HEK293 (cell line): ENCODE results near the gene RLN3.

Experiments
- CTCF ChIA-PET: fragments of 350-600 bp; formaldehyde crosslinking; extraction: SDS; loops from one replicate; lab custom pipeline; 2021; ENCODE audit warnings: antibody characterized with exemption; lab: Yijun Ruan, JAX
- POLR2A ChIA-PET: fragments of 300-600 bp; formaldehyde crosslinking; extraction: SDS; loops from one replicate; lab custom pipeline; 2020; ENCODE audit warnings: antibody characterized with exemption, inconsistent platforms; lab: Yijun Ruan, JAX
- H3K27ac ChIP-seq: fragments of 200-500 bp; sonication (Bioruptor generic); 2 replicates; pipeline ENCODE4 v1.5.1; 2014; ENCODE audit warnings: low read depth, low read length, control low read depth, inconsistent platforms; ENCODE audit errors: extremely low read depth
- H3K36me3 ChIP-seq, 2 experiments: fragments of 200-500 bp in 1 of 2; sonication (Bioruptor generic) in 1 of 2; 1 replicate in 1 of 2; 2 replicates in 1 of 2; pipeline ENCODE4 v1.5.1; 2014 to 2017; ENCODE audit warnings: inconsistent platforms in 2 of 2, low read length in 2 of 2; ENCODE audit not compliant: control insufficient read depth in 2 of 2, insufficient read depth in 1 of 2
- H3K4me1 ChIP-seq: fragments of 200-500 bp; sonication (Bioruptor generic); 2 replicates; pipeline ENCODE4 v1.5.1; 2014; ENCODE audit warnings: mild to moderate bottlenecking, low read length, inconsistent platforms; ENCODE audit not compliant: control insufficient read depth, insufficient read depth
- H3K4me3 ChIP-seq: 2 replicates; pipeline ENCODE4 v1.5.1; 2011; ENCODE audit warnings: low read depth, mild to moderate bottlenecking, control low read depth, low read length, moderate library complexity
- H3K9me3 ChIP-seq: fragments of 200-500 bp; sonication (Bioruptor generic); 2 replicates; pipeline ENCODE4 v1.5.1; 2014; ENCODE audit warnings: low read depth, low read length, inconsistent platforms; ENCODE audit not compliant: control insufficient read depth, insufficient read depth
- GLIS1 ChIP-seq: fragments of 450-650 bp; formaldehyde crosslinking; IDR thresholded peaks from 2 replicates; pipeline ENCODE4 v1.5.1; 2016; ENCODE audit warnings: missing biosample characterization, missing genetic modification characterization
- GLIS2 ChIP-seq: fragments of 450-650 bp; formaldehyde crosslinking; IDR thresholded peaks from 2 replicates; pipeline ENCODE4 v1.5.1; 2016; ENCODE audit warnings: missing biosample characterization, missing genetic modification characterization
- PRDM1 ChIP-seq: fragments of 450-650 bp; formaldehyde crosslinking; IDR thresholded peaks from 2 replicates; pipeline ENCODE4; 2016; ENCODE audit warnings: missing biosample characterization, missing genetic modification characterization
- SALL2 ChIP-seq: fragments of 450-650 bp; formaldehyde crosslinking; IDR thresholded peaks from 2 replicates; pipeline ENCODE4 v1.5.0; 2017; ENCODE audit warnings: missing biosample characterization, mild to moderate bottlenecking, missing genetic modification characterization, borderline replicate concordance
- SCRT2 ChIP-seq: fragments of 450-650 bp; formaldehyde crosslinking; IDR thresholded peaks from 2 replicates; pipeline ENCODE4 v1.5.1; 2016; ENCODE audit warnings: missing biosample characterization, missing genetic modification characterization
- SP2 ChIP-seq: fragments of 450-650 bp; formaldehyde crosslinking; IDR thresholded peaks from 2 replicates; pipeline ENCODE4 v1.5.1; 2016; ENCODE audit warnings: missing biosample characterization, missing genetic modification characterization
- ZBTB17 ChIP-seq: fragments of 450-650 bp; formaldehyde crosslinking; IDR thresholded peaks from 2 replicates; pipeline ENCODE4 v1.5.1; 2016; ENCODE audit warnings: missing biosample characterization, missing genetic modification characterization
- ZBTB21 ChIP-seq: fragments of 450-650 bp; formaldehyde crosslinking; IDR thresholded peaks from 2 replicates; pipeline ENCODE4 v1.5.1; 2017; ENCODE audit warnings: missing biosample characterization, missing genetic modification characterization
- ZFHX2 ChIP-seq: fragments of 450-650 bp; formaldehyde crosslinking; conservative IDR thresholded peaks from 2 replicates; pipeline ENCODE4 v1.5.1; 2016; ENCODE audit warnings: missing biosample characterization, missing genetic modification characterization
- ZNF133 ChIP-seq: fragments of 450-650 bp; formaldehyde crosslinking; IDR thresholded peaks from 2 replicates; pipeline ENCODE4 v1.5.1; 2016; ENCODE audit warnings: missing biosample characterization, missing genetic modification characterization
- ZNF354C ChIP-seq: fragments of 450-650 bp; formaldehyde crosslinking; IDR thresholded peaks from 2 replicates; pipeline ENCODE4 v1.5.1; 2016; ENCODE audit warnings: missing biosample characterization, missing genetic modification characterization, low read depth, borderline replicate concordance
- ZNF404 ChIP-seq: fragments of 450-650 bp; formaldehyde crosslinking; IDR thresholded peaks from 2 replicates; pipeline ENCODE4 v1.5.1; 2017; ENCODE audit warnings: missing biosample characterization, missing genetic modification characterization
- ZNF621 ChIP-seq: fragments of 450-650 bp; formaldehyde crosslinking; IDR thresholded peaks from 2 replicates; pipeline ENCODE4 v1.5.1; 2017; ENCODE audit warnings: missing biosample characterization, missing genetic modification characterization
- ZSCAN16 ChIP-seq: fragments of 450-650 bp; formaldehyde crosslinking; IDR thresholded peaks from 2 replicates; pipeline ENCODE4 v1.5.1; 2016; ENCODE audit warnings: missing biosample characterization, missing genetic modification characterization
- ZSCAN30 ChIP-seq: fragments of 450-650 bp; IDR thresholded peaks from 2 replicates; pipeline ENCODE4 v1.5.1; 2018; ENCODE audit warnings: missing biosample characterization, mild to moderate bottlenecking, missing genetic modification characterization, moderate library complexity
- TF ChIP-seq, protein P1 (sequence below): fragments of 450-650 bp; formaldehyde crosslinking; IDR thresholded peaks from 2 replicates; pipeline ENCODE4 v1.5.1; 2016; ENCODE audit warnings: missing biosample characterization, missing genetic modification characterization
- TF ChIP-seq, protein P2 (sequence below): fragments of 450-650 bp; formaldehyde crosslinking; IDR thresholded peaks from 2 replicates; pipeline ENCODE4 v1.5.1; 2016; ENCODE audit warnings: missing biosample characterization, missing genetic modification characterization
- TF ChIP-seq, protein P3 (sequence below): fragments of 450-650 bp; formaldehyde crosslinking; IDR thresholded peaks from 2 replicates; pipeline ENCODE4 v1.5.1; 2016; ENCODE audit warnings: missing biosample characterization, missing genetic modification characterization, low read depth

RLN3 gene

DNA sequence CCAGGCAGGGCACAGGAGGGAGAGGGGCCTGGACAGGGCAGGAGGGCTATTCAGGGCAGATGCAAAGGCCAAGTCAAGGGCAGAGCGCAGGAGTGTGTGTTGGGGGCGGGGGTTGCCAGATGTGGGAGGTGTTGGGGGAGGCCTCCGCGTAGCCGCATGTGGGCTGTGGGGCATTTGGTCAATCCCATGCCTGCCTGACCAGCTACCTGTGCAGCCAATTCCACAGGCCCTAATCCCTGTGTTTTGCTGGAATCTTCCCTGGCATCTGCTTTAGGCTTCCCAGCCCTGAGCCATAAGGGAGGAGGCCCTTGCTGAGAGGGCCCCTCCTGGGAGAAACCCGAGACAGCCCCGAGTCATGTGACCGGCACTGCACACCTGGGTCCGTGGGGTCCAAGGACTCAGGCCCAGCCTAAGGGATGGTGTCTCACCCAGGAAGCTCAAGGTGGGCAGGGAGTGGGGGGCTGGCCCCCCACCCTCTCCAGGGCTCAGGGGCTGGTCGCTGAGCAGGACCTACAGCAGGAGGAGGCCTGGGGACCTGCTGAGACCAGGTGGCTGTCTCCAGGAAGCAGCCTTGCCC is 42.1 kb upstream of the RLN3 start (continued):
- TF ChIP-seq ZNF404 (no peak), ZFHX2 (tag by site-specific recombination) (peak; percentile 44), ZSCAN30 (tag by site-specific recombination) (no peak), GLIS1 (peak; percentile 81), ZNF354C (tag by site-specific recombination) (no peak), ZSCAN16 (no peak), ZBTB21 (tag by site-specific recombination) (no peak), ZNF621 (no peak), ZNF133 (no peak), SALL2 (tag by site-specific recombination) (no peak)
- TF ChIP-seq, protein P1, sequence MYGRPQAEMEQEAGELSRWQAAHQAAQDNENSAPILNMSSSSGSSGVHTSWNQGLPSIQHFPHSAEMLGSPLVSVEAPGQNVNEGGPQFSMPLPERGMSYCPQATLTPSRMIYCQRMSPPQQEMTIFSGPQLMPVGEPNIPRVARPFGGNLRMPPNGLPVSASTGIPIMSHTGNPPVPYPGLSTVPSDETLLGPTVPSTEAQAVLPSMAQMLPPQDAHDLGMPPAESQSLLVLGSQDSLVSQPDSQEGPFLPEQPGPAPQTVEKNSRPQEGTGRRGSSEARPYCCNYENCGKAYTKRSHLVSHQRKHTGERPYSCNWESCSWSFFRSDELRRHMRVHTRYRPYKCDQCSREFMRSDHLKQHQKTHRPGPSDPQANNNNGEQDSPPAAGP (tag by site-specific recombination): peak; percentile 54; the same call in 1 of the 2 replicates
- TF ChIP-seq, protein P2, sequence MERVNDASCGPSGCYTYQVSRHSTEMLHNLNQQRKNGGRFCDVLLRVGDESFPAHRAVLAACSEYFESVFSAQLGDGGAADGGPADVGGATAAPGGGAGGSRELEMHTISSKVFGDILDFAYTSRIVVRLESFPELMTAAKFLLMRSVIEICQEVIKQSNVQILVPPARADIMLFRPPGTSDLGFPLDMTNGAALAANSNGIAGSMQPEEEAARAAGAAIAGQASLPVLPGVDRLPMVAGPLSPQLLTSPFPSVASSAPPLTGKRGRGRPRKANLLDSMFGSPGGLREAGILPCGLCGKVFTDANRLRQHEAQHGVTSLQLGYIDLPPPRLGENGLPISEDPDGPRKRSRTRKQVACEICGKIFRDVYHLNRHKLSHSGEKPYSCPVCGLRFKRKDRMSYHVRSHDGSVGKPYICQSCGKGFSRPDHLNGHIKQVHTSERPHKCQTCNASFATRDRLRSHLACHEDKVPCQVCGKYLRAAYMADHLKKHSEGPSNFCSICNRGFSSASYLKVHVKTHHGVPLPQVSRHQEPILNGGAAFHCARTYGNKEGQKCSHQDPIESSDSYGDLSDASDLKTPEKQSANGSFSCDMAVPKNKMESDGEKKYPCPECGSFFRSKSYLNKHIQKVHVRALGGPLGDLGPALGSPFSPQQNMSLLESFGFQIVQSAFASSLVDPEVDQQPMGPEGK (tag by site-specific recombination): peak; percentile 55
- TF ChIP-seq, protein P3, sequence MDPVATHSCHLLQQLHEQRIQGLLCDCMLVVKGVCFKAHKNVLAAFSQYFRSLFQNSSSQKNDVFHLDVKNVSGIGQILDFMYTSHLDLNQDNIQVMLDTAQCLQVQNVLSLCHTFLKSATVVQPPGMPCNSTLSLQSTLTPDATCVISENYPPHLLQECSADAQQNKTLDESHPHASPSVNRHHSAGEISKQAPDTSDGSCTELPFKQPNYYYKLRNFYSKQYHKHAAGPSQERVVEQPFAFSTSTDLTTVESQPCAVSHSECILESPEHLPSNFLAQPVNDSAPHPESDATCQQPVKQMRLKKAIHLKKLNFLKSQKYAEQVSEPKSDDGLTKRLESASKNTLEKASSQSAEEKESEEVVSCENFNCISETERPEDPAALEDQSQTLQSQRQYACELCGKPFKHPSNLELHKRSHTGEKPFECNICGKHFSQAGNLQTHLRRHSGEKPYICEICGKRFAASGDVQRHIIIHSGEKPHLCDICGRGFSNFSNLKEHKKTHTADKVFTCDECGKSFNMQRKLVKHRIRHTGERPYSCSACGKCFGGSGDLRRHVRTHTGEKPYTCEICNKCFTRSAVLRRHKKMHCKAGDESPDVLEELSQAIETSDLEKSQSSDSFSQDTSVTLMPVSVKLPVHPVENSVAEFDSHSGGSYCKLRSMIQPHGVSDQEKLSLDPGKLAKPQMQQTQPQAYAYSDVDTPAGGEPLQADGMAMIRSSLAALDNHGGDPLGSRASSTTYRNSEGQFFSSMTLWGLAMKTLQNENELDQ: no peak

DNA sequence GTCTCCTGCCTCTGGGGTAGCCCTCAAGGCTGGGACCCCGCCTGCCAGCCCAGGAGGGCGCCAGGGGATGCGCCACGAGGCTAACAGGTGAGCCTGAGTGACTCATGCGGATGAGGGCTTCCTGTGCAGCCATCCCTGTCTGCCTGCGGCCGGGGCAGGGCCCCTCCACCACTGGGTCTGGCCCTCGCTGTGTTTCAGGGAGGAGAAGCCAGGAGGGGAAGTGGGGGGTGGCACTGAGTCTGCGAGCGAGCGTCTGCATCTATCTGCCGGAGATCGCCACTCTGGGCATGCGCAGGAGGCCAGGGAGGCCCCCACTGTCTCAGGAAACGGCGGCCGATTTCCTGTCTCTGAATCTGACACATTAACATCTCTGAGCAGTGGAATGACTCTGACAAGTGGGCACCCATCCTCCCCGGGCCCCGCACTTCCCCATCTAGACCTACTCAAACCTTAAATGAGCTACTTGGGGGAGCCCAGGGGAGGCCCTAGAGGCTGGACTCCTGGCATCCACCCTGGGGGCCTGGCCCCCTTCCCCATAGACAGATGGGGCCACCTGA is 41.5 kb upstream of the RLN3 start:
- H3K9me3 ChIP-seq: no peaks in the 10 kb centered on the region
- no peak overlapping the region for H3K4me3 ChIP-seq
- CTCF ChIA-PET: interaction anchor here (0.6 kb wide), 1 partner anchor 13 kb away, joined by 3 read pairs; no protein-coding TSS in a partner anchor
- H3K4me1 ChIP-seq: peaks cover 8% of the 10 kb centered on the region
- H3K27ac ChIP-seq: peak overlapping the region; percentile 52
- no peak for TF ChIP-seq PRDM1 (tag by site-specific recombination)
- peak; percentile 45 for TF ChIP-seq GLIS2 (tag by site-specific recombination)
- TF ChIP-seq ZBTB17 (tag by site-specific recombination): 0 out of 2 replicates have a peak, but pooled peaks have one; percentile 23
- TF ChIP-seq SP2: no peak; the same call in 1 of the 2 replicates
- peak; percentile 91 for TF ChIP-seq SCRT2
- TF ChIP-seq GLIS1: peak; percentile 87
- peaks cover 5 to 28% of the 10 kb centered on the region in 2 experiments; a peak in 2 of 3 replicates for H3K36me3 ChIP-seq
- POLR2A ChIA-PET: interaction anchor here (1.0 to 1.5 kb wide), 2 partner anchors 16 to 33 kb away, joined by 3 read pairs; no protein-coding TSS in a partner anchor
